GM19467 (cell line): ENCODE results near the gene ANKRD28.
"Not testable (repeated sequence)": the region's sequence is repeated elsewhere in the genome, so short reads cannot be mapped to it uniquely, and the experiment has no call there.

Source experiments
- ATAC-seq: cut with Tn5 transposase; IDR thresholded peaks from one replicate; pipeline ENCODE4 v1.9.1; 2021; ENCODE audit warnings: mild to moderate bottlenecking, moderate library complexity; ENCODE audit not compliant: unreplicated experiment

The ANKRD28 gene

DNA sequence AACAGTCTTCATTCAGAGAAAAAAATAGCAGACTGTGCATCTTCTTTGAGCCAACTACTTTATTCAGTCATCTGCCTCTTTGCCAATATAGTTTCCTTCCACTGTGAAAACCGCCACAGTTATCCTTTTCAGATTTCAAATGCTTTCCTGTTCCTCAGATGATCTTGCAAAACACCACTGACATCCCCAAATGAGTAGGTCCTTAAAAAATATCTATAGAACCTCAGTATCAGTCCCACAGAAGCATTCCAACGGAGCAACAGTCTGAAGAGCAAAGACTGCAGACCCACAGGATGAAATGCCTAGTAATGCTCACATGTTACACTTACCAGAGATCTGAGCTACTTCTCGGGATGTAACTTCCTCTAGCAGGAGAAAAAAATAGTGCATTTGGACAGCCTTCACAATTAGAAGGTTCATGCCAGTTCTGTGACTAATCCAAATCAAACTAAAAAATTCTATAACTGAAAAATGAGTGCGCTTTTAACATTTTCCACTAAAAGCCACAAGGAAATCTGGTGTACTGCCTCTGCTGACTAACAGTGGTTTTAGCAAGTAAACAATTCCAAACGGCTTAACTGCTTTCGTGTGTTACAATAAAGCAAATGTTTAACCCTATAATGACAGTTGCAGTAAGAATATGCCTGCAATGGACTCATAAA, at the start of gene ANKRD28:
TSS of gene ANKRD28 (minus strand) at position 338 of the 662 bp plus-strand sequence. CDS start 1,458 bp downstream, outside the sequence.
- ATAC-seq: no peak

GRCh38 chr3:15847239-15847638, 49.5 kb upstream of the ANKRD28 start:
- no peak for ATAC-seq

DNA sequence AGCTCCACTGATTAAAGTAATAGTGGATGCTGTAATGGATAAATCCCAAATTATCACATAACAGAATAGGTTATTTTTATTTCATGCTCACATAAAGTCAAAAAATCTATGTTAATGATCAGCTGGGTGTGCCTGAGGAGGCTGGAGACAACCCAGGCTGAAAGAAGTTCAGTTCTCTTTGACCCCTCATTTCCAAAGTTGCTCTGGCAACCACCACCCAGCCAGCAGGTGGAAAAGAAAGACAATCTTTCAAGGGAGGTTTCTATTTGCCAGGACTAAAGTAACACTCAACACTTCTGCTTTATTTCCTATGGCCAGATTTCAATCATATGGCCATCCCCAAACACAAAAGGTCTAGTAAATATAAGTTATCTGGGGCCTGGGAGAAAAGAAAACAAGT, 48.8 kb upstream of the ANKRD28 start:
- ATAC-seq: no peak

- no peak for ATAC-seq
These were observed 47.7 kb upstream of the ANKRD28 start for GRCh38 chr3:15845475-15845874.

GRCh38 chr3:15844889-15845288, 47.1 kb upstream of the ANKRD28 start:
- no peak for ATAC-seq

- ATAC-seq: not testable (repeated sequence)
These were observed 43.6 kb upstream of the ANKRD28 start for GRCh38 chr3:15841091-15841973.

GRCh38 chr3:15839568-15839967, 41.8 kb upstream of the ANKRD28 start:
- no peak for ATAC-seq

- ATAC-seq: no peak
These were observed 34.1 kb upstream of the ANKRD28 start for GRCh38 chr3:15831927-15832326.

GRCh38 chr3:15825016-15825415, 27.2 kb upstream of the ANKRD28 start:
- ATAC-seq: no peak

GRCh38 chr3:15823092-15823491, 25.3 kb upstream of the ANKRD28 start:
- ATAC-seq: no peak

DNA sequence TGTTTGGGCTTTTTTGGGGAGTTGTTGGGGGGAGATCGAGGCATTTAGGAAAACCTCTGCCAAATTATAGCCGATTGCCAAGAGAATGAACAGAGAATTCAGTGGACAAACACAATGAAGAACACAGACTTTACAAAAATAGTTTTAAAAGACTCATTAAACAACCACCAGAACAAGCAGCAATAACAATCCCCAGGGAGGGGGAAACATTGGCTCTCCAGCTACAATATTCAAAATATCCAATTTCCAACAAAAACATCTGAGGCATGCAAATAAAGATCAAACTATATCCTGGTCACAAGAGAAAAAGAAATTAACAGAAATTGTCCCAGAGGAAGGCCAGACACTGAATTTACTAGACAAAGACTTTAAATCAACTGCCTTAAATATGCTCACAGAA, 24.5 kb upstream of the ANKRD28 start:
- no peak for ATAC-seq

- ATAC-seq: no peak
These were observed 23.1 kb upstream of the ANKRD28 start for GRCh38 chr3:15820911-15821310.

GRCh38 chr3:15819576-15819975, 21.8 kb upstream of the ANKRD28 start:
- ATAC-seq: no peak

DNA sequence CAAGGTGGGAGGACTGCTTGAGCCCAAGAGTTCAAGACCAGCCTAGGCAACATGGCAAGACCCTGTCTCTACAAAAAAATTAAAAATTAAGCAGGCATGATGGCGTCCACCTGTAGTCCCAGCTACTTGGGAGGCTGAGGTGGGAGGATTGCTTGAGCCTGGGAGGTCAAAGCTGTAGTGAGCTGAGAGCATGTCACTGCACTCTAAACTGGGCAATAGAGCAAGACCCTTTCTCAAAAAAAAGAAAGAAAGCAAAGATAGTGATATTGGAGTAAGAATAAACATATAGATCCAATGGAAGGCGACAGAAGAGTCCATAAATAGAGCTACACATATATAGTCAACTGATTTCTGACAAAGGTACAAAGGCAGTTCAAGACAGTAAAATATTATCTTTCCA, 21.3 kb upstream of the ANKRD28 start:
- no peak for ATAC-seq

DNA sequence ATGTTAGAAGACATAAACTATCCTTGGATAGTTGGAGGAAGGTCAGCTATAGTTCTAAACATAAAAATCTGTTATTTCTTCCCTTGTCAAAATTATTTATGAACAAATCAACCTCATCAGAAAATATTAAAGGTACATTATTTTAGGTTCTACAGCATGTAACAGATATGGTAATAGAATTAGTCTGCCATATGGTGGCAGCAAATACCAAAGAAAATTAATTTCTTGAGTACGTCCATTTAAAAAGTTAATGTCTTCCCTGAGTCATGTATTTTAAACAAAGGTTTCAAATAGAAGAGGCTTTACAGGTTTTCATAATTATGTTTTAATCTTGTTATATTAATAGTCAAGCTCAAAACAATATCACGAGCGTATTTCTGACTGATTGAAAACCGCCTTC, 17.9 kb upstream of the ANKRD28 start:
- ATAC-seq: no peak

- not testable (repeated sequence) for ATAC-seq
These were observed 15.3 kb upstream of the ANKRD28 start for GRCh38 chr3:15813079-15813478.

GRCh38 chr3:15812183-15812582, 14.4 kb upstream of the ANKRD28 start:
- no peak for ATAC-seq

GRCh38 chr3:15810702-15811101, 12.9 kb upstream of the ANKRD28 start:
- no peak for ATAC-seq

DNA sequence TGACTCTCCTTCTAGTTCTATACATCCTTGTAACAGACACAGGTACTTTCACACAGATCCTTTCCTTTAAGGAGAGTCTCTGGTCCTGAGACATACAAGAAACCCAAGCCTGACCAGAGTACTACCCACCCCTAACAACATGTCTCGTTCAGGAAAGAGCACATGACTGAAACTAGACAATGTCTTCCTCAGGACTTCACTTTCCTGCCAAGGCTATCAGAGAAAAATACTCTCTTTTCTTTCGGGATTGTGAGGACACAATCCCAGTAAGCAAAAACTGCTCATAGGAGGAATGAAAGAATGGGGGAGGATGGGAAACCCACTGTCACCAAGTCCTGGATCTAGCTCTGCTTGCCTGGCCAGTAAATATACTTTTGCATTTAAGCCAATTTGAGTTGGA, 11.5 kb upstream of the ANKRD28 start:
- no peak for ATAC-seq

DNA sequence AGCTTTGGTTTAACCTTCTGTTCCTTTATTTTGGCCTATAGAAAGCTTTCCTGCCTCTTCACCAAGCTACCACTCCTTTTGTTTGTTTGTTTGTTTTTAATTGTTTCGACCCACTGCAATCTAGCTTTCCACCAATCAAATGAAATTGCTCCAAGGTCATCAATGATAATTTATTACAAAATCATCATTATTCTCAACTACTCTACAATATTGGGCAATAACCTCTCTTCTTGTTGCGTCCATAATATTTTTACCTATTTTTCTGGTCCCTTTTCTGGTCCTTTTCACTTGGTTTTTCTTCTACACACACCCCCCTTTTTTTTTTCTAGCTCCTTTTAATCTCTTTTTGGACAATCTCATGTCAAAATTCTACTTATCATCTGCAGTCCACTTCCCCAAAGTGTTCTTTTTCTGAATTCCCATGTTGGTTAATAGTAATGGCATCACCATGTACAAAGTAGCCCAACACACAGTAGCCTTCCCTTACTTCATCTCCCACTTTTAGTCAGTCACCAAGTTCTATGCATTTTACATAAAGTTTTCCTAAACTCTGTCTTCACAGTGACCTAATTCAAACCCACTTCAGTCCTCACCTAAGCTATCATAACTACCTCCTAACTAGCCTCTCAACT, 11.0 kb upstream of the ANKRD28 start:
- ATAC-seq: no peak

GRCh38 chr3:15805756-15806266, 8.0 kb upstream of the ANKRD28 start:
- peak; percentile 58 for ATAC-seq
